DND-41 (cell line): ENCODE measurements around the gene RADIL.

Experiments
- EZH2 ChIP-seq: IDR thresholded peaks from 3 replicates; pipeline ENCODE4 v1.6.1; 2012; ENCODE audit warnings: borderline replicate concordance, low read depth, mild to moderate bottlenecking, moderate library complexity, low read length, inconsistent platforms; ENCODE audit not compliant: severe bottlenecking
- TF ChIP-seq, protein P1 (sequence below): IDR thresholded peaks from 2 replicates; pipeline ENCODE4 v1.5.1; 2012; ENCODE audit warnings: borderline replicate concordance, low read length, moderate library complexity, mild to moderate bottlenecking; ENCODE audit not compliant: poor library complexity, severe bottlenecking; ENCODE audit errors: extremely low read depth

DNA sequence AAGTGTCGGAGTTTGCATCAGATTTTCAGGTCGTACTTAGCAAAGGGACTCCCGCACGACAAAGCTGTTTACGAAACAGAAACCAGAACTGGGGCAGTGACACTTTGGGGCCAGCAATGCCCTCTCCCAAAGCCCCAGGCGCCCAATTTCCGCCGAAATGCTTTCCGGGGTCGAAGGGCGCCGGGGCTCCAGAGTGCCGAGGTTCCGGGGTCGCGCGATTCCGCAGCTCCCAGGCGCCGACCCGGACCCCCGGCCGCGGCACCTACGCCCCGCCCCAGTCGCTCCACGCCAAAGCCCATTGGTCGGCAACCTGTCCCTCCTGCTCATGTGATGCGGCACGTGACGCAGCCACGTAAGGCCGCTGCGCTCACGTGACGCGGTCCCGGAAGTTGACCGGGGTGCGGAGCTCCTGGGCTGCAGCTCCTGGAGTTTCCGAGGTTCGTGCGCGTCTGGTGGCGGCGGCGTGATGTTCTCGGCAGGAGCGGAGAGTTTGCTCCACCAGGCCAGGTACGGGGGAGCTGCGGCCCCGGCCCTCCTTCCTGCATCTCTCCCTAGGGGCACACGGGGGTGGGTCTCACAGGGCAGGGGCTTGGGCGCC is 108.2 kb downstream of the RADIL start, which contains the start of gene AP5Z1:
- TF ChIP-seq, protein P1, sequence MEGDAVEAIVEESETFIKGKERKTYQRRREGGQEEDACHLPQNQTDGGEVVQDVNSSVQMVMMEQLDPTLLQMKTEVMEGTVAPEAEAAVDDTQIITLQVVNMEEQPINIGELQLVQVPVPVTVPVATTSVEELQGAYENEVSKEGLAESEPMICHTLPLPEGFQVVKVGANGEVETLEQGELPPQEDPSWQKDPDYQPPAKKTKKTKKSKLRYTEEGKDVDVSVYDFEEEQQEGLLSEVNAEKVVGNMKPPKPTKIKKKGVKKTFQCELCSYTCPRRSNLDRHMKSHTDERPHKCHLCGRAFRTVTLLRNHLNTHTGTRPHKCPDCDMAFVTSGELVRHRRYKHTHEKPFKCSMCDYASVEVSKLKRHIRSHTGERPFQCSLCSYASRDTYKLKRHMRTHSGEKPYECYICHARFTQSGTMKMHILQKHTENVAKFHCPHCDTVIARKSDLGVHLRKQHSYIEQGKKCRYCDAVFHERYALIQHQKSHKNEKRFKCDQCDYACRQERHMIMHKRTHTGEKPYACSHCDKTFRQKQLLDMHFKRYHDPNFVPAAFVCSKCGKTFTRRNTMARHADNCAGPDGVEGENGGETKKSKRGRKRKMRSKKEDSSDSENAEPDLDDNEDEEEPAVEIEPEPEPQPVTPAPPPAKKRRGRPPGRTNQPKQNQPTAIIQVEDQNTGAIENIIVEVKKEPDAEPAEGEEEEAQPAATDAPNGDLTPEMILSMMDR = no peak
- no peak for TF ChIP-seq EZH2
